ENCODE data around the gene MYO5C.

The MYO5C gene

DNA sequence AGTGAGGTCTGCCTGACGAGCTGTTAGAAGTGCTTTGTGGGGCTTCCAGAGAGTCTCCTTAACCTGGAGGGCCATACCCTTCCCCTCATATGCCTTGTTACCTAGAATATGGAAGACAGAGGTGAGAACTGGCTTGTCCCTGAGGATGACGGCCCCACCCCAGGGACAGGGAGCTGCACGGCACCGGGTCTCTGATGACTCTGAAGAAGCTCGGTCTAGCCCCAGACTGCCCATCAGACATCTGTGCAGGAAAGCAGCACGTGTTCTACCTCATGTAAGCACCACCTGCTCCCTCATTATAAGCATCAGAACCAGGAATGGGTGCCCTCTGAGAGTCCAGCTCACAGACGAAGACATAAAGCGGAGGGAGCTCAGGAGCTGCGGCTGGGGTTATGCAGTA, 18.0 kb downstream of the MYO5C start:
- no peak for DNase-seq

DNA sequence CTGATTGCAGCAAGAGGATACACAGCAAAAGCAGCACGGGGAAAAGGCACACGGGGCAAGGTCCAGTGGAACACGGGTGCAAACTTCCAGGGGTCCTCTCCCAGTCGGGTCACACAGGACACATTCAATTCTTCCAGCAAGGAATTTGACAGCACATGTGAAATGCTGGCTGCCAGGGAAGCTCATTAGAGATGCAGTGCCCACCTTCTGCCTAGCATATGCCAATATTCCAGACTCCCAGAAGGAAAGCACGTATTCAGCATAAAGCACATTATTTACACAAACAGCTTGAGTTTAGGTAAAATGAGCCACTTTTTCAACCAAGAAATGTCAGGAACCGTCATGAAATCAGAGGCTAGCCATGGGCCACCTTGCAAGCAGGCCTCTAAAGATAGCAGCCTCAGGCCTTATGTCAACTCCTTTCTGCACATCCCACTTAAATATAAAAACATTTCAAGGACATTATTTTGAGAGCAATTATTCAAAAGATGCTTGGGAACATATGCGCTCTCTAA, 19.3 kb downstream of the MYO5C start:
- no peak for DNase-seq

DNA sequence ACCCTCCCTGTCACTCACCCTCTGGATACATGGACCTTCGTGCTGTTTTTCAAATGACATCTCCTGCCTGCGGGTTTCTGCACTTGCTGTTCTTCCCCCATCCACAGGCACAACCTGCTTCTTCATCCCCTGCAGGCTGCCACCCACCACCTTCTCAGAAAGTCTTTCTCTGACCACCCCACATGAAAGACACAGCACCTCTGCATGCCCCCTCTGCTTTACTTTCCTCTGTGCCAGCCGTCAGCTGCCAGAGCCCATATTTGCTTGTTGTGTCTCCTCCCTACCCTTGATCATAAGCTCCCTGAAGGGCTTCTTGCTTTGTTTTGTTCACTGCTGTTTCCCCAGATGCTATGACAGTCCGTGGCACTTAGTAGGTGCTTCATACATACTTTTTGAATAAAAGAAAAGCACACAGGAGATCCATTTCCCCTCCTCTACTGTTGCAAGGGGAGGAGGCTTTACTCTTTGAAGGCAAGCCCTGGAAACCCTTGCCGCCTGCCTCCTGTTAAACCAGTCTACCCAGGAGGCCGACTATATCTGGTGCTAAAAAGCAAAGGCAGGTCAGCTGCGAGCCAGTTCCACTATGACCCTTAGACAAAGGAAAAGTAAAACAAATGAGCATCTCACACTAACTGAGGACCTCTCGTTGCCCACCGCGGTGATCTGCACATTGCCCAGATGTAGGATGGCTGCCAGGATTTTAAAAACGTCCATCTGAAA, 31.9 kb downstream of the MYO5C start:
- DNase-seq = no peak

DNA sequence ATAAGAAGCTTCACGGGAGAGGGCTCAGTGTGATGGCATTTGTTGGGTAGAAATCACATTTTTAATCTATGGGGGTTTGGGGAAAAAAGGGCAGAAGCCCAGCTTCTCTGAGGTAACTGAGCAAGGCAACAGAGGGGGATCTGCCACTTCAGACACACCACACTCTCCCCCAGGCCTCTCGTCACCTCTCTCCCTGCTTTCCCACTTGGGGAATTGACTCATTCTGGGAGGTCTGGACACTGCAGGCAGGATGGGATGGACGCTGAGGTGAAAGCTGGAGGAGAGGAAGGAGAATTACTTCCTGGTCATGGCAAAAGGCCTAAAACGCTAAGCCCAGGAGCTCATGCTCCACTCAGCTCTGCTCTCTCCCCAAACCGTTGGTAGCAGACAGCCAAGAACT, 33.2 kb downstream of the MYO5C start:
- no peak for DNase-seq

DNA sequence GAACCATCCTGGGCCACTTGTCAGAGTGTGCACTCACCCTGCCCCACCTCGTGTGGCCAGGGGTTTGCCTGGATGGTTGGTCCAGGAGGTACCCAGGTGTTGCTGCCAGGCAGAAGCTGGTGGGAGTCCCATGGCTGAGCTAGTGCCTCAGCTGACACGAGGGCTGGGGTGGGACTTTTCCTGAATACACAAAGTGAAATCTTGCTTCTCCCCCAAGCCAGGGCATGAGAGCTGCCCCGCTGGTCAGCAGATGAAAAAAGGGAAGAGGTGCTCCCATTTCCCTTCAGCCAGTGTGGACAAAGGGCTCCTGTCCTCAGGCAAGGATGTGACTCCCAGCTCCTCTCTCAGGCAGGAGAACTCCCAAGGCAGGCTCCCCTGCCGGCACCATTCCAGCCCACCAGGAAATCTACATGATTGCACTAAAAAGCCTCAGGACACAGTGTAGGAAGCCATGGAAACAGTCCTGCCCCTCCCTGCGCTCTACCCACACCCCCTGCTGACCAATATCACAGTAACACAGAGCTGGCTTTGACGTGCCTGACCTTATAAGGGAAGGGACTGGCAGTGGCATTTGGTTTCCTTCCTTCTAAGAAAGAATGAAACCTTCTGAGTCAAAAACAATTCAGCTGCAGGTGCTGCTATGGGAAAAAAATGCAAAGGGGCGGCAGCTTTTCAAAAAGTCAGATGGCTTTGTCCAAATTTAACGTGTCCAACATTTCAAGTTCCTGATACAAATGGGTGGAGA, 33.9 kb downstream of the MYO5C start:
- peak; percentile 81 for DNase-seq

DNA sequence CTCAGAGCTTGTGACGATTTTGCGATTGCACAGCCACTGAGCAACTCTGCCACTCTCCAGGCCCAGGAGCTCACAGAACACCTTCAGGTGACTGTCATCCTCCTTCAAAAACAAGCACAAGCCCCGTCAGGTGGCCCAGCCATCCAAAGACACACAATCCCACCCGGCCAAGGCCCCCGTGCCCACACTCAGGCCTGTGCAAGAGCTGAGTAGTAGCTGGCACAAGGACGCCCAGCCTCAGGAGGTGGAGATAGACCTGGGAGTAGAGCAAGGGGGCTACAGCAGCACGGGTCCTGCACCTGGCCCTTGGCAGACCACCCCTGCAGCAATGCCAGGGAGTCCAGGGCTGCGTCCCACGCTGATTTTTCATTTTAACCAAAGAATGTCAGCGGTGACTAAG, 34.6 kb downstream of the MYO5C start:
- no peak for DNase-seq

DNA sequence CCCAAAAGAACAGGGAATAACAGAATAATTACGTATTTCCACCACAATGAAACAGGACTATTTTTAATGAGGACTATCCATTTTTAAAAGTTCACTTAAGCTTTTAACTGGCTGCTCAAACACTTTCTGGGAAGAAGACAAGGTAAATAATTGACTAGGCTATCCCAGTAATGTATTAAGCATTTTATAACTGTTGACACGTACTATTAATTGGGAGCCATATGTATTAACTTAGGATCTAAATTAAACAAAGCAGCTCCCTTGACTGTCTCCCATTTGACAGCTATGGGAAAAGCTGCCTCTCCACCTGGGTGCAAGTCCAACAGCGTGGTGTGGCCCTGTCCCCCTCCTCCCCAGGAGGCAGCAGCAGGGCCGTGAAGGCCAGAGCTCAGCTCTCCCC, 36.1 kb downstream of the MYO5C start:
- DNase-seq = no peak

DNA sequence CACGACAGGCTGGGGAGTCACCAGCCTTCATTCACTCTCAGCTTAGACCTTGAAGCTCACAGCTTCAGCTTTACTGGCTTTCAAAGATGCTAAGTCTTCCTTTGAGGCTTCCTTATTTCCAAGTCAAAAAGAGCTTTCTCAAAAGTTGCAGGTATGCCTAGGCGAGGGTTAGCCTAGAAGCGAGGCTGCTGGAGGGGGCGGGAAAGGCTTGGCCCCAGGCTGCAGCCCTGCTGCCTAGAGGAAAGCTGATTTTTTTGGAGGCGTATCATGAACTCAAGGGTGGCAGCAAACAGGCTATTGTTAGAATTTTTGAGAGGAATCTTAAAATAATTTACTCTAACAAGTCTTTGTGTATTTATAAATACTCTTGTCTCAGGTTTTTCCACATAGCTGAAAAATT, 37.1 kb downstream of the MYO5C start:
- DNase-seq = no peak

DNA sequence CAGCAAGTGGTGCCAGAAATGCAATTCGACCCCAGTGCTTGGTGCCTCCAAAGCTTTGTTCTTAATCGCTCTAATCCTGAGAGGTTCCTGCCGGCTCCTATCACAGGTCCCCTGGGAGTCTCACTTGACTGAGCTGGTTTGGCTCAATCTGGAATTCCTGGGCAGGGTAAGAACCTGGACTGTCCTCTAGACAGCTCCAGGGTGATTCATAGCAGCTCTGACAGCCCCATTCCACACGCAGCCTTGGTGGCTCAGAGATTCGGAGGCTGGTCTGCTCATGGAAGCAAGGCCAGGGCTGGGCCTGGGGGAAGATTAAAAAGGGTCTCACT, 37.9 kb downstream of the MYO5C start:
- no peak for DNase-seq

DNA sequence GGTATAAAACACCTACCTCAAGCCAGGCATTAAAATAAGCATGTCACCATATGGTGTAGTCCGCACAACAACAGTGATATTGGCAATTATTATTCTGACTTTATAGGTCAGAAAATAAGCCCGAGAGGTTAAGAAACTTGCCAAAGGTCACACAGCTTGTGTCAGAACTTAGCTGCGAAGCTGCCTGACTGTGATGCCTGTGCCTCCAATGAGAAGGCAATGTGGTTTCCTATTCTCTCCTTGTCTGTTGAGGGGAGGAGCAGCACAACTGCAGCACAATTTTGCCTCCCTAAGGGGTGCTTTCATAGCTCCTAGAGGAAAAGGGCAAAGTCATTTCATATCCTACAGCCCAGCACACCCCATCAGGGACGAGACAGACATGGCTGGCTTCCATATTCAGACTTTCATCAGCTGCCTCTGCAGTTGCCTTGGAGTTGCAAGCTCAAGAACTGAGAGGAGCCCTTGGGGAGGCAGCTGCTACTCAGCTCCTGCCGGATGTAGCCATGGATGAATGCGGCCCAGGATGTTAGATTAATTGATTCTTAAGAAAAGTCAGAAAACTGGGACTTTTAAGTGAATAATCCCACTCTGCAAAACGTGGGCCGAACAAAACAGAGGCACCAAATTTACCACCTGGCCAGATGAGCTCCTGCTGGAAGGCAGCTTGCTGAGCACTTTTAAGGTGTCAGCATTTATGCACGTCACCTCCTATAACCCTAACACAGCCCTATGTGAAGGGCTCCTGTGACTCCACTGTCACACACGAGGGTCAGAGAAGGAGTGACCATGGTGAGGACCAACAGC, 38.5 kb downstream of the MYO5C start:
- DNase-seq = no peak

DNA sequence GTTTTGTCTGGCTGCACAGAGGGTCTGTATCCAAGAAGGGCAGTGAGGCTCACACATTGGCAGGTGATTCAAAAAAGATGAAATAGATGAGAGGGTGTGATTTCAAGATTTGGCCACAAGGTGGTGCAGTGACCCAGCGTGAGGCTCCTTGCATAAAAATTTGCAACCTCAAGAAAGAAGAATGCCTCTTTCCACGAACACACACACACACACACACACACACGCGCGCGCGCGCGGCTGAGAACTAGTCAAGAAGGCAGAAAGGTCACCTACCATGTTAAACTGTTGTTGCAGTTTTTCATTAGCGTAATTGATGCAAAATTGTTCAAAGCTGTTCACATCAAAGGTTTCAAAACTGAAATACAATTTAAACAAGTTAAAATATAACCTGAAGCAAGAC, 39.2 kb downstream of the MYO5C start:
- DNase-seq = peak; percentile 70

DNA sequence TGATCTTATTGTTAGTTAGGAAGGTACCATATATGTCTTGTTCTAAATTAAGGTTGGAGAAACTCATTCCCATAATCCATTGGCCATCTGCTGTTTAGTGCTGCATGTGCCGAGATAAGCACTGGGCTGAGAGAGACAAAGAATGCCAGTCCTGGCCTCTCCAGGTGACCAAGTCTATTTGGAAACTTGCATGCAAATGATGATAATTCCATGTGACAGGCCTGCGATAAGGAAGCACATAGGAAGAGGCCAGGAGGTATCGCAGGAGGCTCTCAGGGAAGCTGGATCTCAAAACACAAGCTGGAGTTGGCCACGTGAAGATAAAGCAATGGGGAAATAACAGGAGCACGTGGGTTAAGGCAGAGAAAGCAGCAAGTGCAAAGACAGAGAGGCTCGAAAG, 39.7 kb downstream of the MYO5C start:
- no peak for DNase-seq

DNA sequence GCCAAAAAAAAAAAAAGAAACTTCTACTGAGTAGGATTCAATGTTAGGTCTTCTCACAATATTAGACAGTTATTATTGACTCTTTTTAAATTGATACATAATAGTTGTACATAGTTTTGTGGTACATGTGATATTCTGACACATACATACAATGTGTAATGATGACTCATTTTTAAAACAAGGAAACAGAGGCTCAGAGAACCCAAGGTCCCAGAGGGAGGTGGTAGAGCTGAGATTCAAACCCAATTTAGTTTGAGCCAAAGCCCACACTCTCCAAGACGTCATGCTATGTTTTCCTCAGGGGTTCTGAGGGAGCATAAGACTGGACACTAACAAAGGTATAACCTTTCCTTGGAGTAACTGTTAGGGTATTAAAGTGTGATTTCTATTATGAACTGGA, 40.6 kb downstream of the MYO5C start:
- peak; percentile 73 for DNase-seq

DNA sequence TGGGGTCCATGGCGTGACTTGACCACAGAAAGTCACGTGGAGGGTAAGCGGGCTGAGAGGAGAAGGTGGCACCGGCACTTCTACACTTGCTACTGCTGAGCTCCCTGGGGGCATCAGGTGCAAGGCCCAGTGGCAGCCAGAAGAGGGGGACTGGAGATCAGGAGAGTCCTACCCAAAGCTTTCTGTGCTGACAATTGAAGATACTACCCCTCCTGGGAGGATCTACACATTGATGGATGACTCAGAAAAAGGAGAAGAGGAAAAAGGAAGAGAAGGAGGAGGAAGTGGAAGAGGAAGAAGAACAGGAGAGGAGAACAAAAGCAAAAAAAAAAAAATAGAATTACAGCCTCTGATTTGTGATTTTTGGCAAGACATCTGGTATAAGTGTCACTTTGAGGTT, 41.2 kb downstream of the MYO5C start:
- peak; percentile 60 for DNase-seq

DNA sequence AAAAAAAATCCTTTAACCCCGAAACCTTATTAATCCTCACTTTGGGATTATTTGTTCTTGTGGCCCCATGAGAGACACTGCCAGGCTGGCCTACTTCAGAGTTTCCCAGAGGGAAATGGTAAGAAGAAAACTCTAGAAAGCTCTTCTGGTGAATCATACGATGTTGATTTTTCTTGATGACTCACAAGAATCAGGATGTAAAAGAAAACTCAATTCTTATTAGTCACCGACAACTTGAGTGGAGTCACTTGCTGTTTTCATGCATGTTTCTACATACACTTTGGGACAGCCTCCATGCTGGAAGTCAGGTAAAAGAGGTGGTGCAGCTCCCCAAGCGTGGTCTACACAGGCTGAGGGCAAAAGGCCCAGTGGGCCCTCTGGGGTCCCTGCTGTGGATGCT, 42.8 kb downstream of the MYO5C start:
- peak; percentile 94 for DNase-seq

DNA sequence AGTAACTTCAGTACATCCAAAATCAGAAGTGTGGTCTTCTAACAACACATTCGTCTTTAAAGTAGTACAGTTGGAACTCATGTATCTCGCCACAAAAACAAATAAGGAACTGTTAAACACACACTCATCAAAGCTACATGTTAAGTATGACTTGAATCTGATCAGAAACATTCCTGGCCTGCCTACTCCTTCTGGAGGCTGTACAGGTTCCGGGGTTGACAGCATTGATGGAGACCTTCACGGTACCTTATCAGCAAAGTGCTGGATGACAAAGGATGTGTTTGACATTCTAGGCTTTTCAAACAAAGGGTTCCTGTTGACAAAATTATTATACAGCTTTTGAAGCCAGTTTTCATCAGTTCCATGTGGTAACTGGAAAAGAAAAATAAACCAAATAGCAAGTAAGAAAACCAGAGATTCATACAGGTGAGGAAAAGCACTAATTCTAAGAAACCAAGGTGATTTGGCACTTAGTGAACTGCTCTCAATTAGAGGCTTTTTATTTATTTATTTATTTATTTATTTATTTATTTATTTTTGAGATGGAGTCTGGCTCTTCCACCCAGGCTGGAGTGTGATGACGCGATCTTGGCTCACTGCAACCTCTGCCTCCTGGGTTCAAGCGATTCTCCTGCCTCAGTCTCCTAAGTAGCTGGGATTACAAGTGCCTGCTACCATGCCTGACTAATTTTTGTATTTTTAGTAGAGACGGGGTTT, 44.3 kb downstream of the MYO5C start:
- DNase-seq = no peak

DNA sequence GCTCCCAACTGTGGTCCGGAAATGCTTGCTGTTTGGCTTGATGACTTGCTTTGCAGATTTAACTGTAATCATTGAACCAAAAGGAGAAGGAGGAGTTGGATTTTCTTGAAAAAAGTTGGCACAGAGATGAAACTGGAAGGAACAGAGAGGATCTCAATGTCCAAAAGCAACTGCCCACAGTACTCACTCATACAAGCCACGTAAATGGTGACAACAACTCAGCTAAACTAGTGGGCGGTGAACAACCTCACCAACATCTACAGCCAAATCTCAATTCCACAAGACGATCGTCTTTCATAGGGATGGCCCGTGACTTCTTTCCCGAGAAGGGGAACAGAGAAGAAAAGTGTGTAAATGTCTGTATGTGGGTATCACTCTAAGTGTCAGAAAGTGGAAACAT, 48.1 kb downstream of the MYO5C start:
- DNase-seq = peak; percentile 66

DNA sequence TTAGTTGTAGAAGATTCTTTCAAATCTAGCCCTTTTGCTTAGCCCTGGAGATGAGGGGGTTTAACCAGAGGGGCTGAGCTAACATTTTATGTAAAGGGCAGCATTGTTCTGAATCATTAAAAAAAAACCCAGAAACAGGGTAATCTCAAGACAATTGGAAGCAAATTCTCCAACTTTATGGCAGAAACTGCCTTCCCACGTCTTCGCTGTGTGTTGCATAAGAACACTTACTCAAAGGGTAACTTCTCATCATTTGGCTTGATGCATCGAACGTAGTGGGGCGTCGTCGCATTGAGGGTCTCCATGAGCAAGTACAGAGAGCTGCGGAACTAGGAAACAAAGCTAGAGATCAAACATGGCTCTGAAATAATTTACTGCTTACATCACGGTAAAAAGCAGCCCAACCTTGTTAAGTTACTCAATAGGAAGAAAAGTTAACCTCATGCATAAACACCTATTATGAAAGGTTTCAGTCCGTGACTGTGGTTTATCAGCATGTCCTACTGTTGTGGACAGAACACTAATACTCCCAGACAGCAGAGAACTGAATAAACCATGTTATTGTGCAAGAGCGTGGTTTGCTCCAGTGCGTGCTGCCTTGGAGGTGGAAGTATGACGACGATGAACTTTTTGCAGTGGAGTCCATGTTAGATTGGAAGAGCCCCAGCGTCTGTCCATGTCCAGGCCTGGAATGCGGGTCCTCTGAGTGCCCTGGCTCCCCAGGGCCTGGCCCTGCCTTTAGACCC, 48.7 kb downstream of the MYO5C start:
- peak; percentile 79 for DNase-seq

DNA sequence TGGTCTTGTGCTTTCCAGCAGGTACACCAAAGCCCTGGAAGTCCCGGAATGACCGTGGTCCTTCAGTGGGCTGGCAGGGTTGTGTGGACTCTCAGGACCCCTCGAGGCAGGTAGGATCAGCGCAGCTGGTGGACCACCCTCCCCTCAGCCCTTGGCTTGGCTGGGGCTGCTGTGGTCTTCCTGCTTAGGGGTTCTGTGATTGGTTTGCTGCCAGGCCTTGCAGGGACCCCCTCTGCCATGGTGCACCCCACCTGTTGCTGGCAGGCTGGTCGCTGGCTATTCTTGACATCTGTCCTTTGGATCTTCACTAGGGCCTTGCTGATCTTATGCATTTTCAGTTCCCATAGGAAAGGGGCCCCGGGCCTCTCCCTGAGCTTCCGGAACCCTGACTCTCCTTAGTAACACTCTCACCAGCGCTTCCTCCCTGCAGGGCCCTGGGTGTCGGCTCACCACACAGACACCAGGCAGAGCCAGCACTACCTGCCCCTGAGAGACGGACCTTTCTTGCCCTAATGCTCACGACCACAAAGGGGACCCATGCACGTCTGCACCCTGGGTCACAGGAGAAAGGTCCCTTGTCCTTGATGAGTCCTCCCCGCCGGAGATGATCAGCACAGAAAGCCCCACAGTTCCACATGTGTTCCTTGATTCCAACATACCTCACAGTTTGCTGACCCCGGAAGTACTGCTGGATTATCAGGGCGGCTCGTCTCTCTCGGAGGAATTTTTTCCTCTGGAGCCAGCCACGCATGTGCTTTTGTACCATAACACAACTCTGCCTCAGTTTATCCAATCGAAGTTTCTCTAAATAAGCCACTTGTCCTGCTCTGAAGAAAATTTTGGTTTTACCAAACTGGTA, 51.7 kb downstream of the MYO5C start:
- DNase-seq = peak; percentile 21

DNA sequence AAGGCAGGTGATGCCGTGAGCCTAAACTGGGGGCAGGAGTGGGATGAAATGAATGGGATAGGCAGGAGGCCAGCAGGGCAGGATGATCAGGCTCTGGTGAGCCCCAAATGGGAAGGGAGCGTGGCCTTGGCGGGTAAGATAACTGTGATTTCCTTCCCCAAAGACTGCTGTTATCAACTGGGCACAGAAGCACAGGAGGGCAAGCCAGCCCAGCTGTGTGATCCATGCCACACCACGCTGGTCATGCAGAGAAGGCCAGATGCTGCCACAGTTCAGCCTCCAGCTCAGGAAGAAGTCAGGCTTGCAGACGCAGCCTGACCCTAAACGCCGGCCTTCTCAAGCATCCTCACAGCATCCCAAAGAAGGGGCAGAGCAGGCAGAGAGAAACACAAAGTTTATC, 52.3 kb downstream of the MYO5C start:
- no peak for DNase-seq

DNA sequence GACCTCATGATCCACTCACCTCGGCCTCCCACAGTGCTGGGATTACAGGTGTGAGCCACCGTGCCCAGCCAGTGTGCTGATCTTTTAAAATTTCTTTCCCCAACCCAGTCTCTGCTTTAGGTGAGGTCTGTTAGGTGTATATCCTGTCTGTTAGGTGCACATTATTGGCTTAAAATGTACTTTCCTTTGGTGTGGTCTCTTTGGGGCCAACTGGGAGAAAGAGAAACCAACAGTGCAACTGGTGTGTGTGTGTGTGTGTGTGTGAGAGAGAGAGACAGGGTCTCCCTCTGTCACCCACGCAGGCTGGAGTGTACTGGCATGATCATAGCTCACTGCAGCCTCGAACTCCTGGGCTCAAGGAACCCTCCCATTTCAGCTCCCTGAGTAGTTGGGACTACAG, 54.1 kb downstream of the MYO5C start:
- no peak for DNase-seq

Data from inflammatory macrophage treated with lipopolysaccharide for 4 hours (primary cell).